GM12878 (cell line): ENCODE results near the gene PPM1N. TPM values are rescaled to one million over a fixed set of nuclear protein-coding genes. Genes with fewer than 3 reads are reported as not detected.

Source experiments
- ATAC-seq: fragments of 200-7000 bp; cut with Tn5 transposase; 3 replicates; pipeline ENCODE4 v1.9.1; 2020; ENCODE audit warnings: mild to moderate bottlenecking, moderate library complexity
- BruUV-seq: library from RNA; stranded (reverse); fragments of 400-500 nt; replicated peaks from 2 replicates; lab custom pipeline; 2021; lab: Mats Ljungman, UMichigan
- CTCF ChIA-PET: fragments of 300-600 bp; sonication (Branson Sonifier 250); formaldehyde crosslinking; extraction: SDS; loops from one replicate; lab custom pipeline; 2021; ENCODE audit warnings: inconsistent platforms; lab: Yijun Ruan, JAX
- POLR2A ChIA-PET: fragments of 350-600 bp; formaldehyde crosslinking; extraction: SDS; loops from one replicate; lab custom pipeline; 2021; ENCODE audit warnings: inconsistent platforms; lab: Charles Lee
- RAD21 ChIA-PET: fragments of 300-600 bp; sonication (Branson Sonifier 250); formaldehyde crosslinking; loops from one replicate; lab custom pipeline; 2023; ENCODE audit warnings: antibody characterized with exemption; ENCODE audit not compliant: unreplicated experiment; lab: Charles Lee
- SMC1A ChIA-PET: fragments of 300-600 bp; sonication (Branson Sonifier 250); formaldehyde crosslinking; loops from one replicate; lab custom pipeline; 2023; ENCODE audit not compliant: unreplicated experiment, uncharacterized antibody; lab: Charles Lee
- DNase-seq: peaks from one replicate; pipeline ENCODE4 v3.0.0-alpha.2; 2011; ENCODE audit warnings: low read depth, low spot score
- FAIRE-seq: peaks from 3 replicates; lab custom pipeline; 2011; peaks lifted over from hg19 to GRCh38; lab: Jason Lieb, UNC
- H2AFZ ChIP-seq: 2 replicates; pipeline ENCODE4 v1.6.0; 2011; ENCODE audit warnings: low read depth, low read length, control low read depth; ENCODE audit not compliant: control insufficient read depth
- H3K27ac ChIP-seq: 2 replicates; pipeline ENCODE4 v1.5.1; 2011; ENCODE audit warnings: control low read depth; ENCODE audit not compliant: control insufficient read depth, insufficient read depth
- H3K27me3 ChIP-seq, 2 experiments: replicated peaks in 1 of 2; 2 replicates each; pipeline versions ENCODE4 v1.6.0 to v1.6.1; 2011; ENCODE audit warnings: low read length in 1 of 2; ENCODE audit not compliant: control insufficient read depth in 2 of 2, insufficient read depth in 2 of 2
- H3K36me3 ChIP-seq, 2 experiments: 2 replicates each; pipeline ENCODE4 v1.5.1; 2011; ENCODE audit warnings: low read length in 1 of 2; ENCODE audit not compliant: control insufficient read depth in 2 of 2, insufficient read depth in 2 of 2
- H3K4me1 ChIP-seq: 2 replicates; pipeline ENCODE4 v1.6.1; 2011; ENCODE audit warnings: mild to moderate bottlenecking, low read length, moderate library complexity, mixed read lengths; ENCODE audit not compliant: control insufficient read depth, insufficient read depth
- H3K4me2 ChIP-seq: 2 replicates; pipeline ENCODE4 v1.6.0; 2011; ENCODE audit warnings: control low read depth; ENCODE audit not compliant: control insufficient read depth, insufficient read depth
- H3K4me3 ChIP-seq: fragments of 200-600 bp; sonication (generic); 2 replicates; pipeline ENCODE4 v1.5.1; 2016
- H3K79me2 ChIP-seq: 2 replicates; pipeline ENCODE4 v1.6.0; 2011; ENCODE audit warnings: low read length; ENCODE audit not compliant: control insufficient read depth, insufficient read depth
- H3K9ac ChIP-seq: 2 replicates; pipeline ENCODE4 v1.8.0; 2011; ENCODE audit warnings: low read length, control low read depth, mixed read lengths; ENCODE audit not compliant: control insufficient read depth, insufficient read depth
- H3K9me3 ChIP-seq: replicated peaks from 3 replicates; pipeline ENCODE4 v1.5.1; 2011; ENCODE audit warnings: mild to moderate bottlenecking, low read length; ENCODE audit not compliant: control insufficient read depth, insufficient read depth
- H4K20me1 ChIP-seq: 2 replicates; pipeline ENCODE4 v1.6.0; 2011; ENCODE audit not compliant: control insufficient read depth, insufficient read depth
- CBFB ChIP-seq: IDR thresholded peaks from 2 replicates; pipeline ENCODE4 v1.6.1; 2016; ENCODE audit warnings: antibody characterized with exemption, low read depth
- CEBPB ChIP-seq, 2 experiments: fragments of 150-350 bp in 1 of 2; IDR thresholded peaks; 2 replicates each; pipeline ENCODE4 v1.6.1; 2012 to 2014; ENCODE audit warnings: low read depth in 2 of 2, low read length in 2 of 2, borderline replicate concordance in 1 of 2, inconsistent platforms in 1 of 2
- CEBPZ ChIP-seq: fragments of 150-350 bp; IDR thresholded peaks from 2 replicates; pipeline ENCODE4 v1.6.1; 2016; ENCODE audit warnings: low read depth, low read length
- CUX1 ChIP-seq: IDR thresholded peaks from 2 replicates; pipeline ENCODE4 v1.6.1; 2012; ENCODE audit warnings: improper control_type of control experiment, low read depth, low read length; ENCODE audit not compliant: insufficient replicate concordance
- HDAC6 ChIP-seq: fragments of 200-600 bp; sonication (generic); IDR thresholded peaks from one replicate; pipeline ENCODE4 v1.8.0; 2017; ENCODE audit warnings: antibody characterized with exemption; ENCODE audit not compliant: unreplicated experiment
- PKNOX1 ChIP-seq: fragments of 450-650 bp; IDR thresholded peaks from 2 replicates; pipeline ENCODE4 v1.6.1; 2016; ENCODE audit warnings: mild to moderate bottlenecking
- RB1 ChIP-seq: fragments of 450-650 bp; formaldehyde crosslinking; IDR thresholded peaks from 2 replicates; pipeline ENCODE4 v1.6.1; 2017; ENCODE audit warnings: mild to moderate bottlenecking, borderline replicate concordance
- RELA ChIP-seq: fragments of 450-650 bp; IDR thresholded peaks from 2 replicates; pipeline ENCODE4 v1.8.0; 2014; ENCODE audit warnings: borderline replicate concordance; ENCODE audit not compliant: partially characterized antibody
- SKIL ChIP-seq: fragments of 450-650 bp; IDR thresholded peaks from 2 replicates; pipeline ENCODE4 v1.6.1; 2017; ENCODE audit warnings: mild to moderate bottlenecking, low read depth, inconsistent platforms; ENCODE audit not compliant: poor library complexity, severe bottlenecking
- WGBS: methylation state at CpG from one replicate; pipeline ENCODE4 v1.1.6; 2016; ENCODE audit warnings: low lambda C conversion rate; ENCODE audit not compliant: insufficient replicate concordance, insufficient coverage; ENCODE audit errors: missing lambda C conversion rate; 5-methylcytosine and 5-hydroxymethylcytosine counted together
- in situ Hi-C: fragments of 300-500 bp; cut with MboI; formaldehyde crosslinking; loops from 9 replicates; pipeline ENCODE4 v1.14.3; 2018; ENCODE audit warnings: mixed read lengths
- intact Hi-C: fragments of 100-400 bp; cut with micrococcal nuclease; formaldehyde crosslinking; loops from one replicate; pipeline ENCODE4 v1.14.2; 2022; ENCODE audit not compliant: unreplicated experiment
- polyA plus RNA-seq, 11 experiments: library from polyadenylated mRNA; depleted of rRNA in 4 of 11; unstranded in 6 of 11; stranded (reverse) in 5 of 11; fragments of >200 nt; fragmentation: Nextera tagmentation in 4 of 11; fragmentation: Illumina TruSeq in 1 of 11; extraction: Ambion mirVana in 4 of 11; extraction: Trizol in 1 of 11; gene quantifications; 1 replicate in 1 of 11; 2 replicates in 10 of 11; pipeline versions ENCODE4 v1.2.1 to v1.2.3, GENCODE V29; 2011 to 2016; ENCODE audit warnings: inconsistent platforms in 2 of 11, missing spikeins in 2 of 11, low read depth in 1 of 11
- total RNA-seq, 4 experiments: library from RNA; depleted of rRNA in 3 of 4; stranded (reverse); fragments of >200 nt in 3 of 4; fragmentation: Illumina TruSeq in 1 of 4; extraction: Trizol in 1 of 4; gene quantifications; 2 replicates each; pipeline versions ENCODE4 v1.2.1 to v1.2.3, GENCODE V29; 2013 to 2021

PPM1N gene
- total and polyA plus RNA-seq, 10 of the 15 experiments (the other 5 are each of a cell fraction or from before 2014, with no cell fraction given): 1.6 to 5.4 (median 3.7) TPM

GRCh38 chr19:45471111-45471930, 26.9 kb upstream of the PPM1N start:
- Histone ChIP-seq H3K4me1 (peaks cover 14% of the 10 kb centered on the region), H3K79me2 (no peaks in the 10 kb centered on the region), H3K27ac (no peak overlapping the region), H3K4me3 (no peak overlapping the region), H3K4me2 (no peak overlapping the region), H3K36me3 (no peaks in the 10 kb centered on the region), H4K20me1 (peaks cover 3% of the 10 kb centered on the region; the same call in 1 of the 2 replicates), H3K9ac (no peak overlapping the region), H3K27me3 (peaks cover 0 to 2% of the 10 kb centered on the region in 2 experiments; a peak in 2 of 4 replicates), H3K9me3 (no peaks in the 10 kb centered on the region), H2AFZ (no peak overlapping the region)
- in situ Hi-C loops: loop anchor here (25.0 kb wide), 1 partner anchor 1709 kb away; the partner anchor contains the start of gene SMG9
- DNase-seq: no peak
- FAIRE-seq: no peak
- BruUV-seq: no TSS peak
- WGBS: 75% methylated on average over 16 of the region's 16 CpGs
- POLR2A ChIA-PET: no interaction called here
- CTCF ChIA-PET: interaction anchor here (0.8 to 1.6 kb wide), 4 partner anchors 7 to 40 kb away, joined by 3 to 7 read pairs (median 4); no protein-coding TSS in a partner anchor
- SMC1A ChIA-PET: interaction anchor here (0.6 to 1.3 kb wide), 2 partner anchors 14 to 32 kb away, joined by 3 to 4 read pairs; no protein-coding TSS in a partner anchor
- RAD21 ChIA-PET: interaction anchor here (1.2 kb wide), 1 partner anchor 32 kb away, joined by 3 read pairs; no protein-coding TSS in a partner anchor
- intact Hi-C loops: loop anchor here (10.0 kb wide), 1 partner anchor 397 kb away; the partner anchor contains the start of genes GEMIN7 and ZNF296
- no peak for ATAC-seq
- no peak for TF ChIP-seq PKNOX1
- TF ChIP-seq CUX1: no peak
- TF ChIP-seq CEBPZ: no peak
- TF ChIP-seq CEBPB (IDR thresholded peaks at IDR 0.05; ENCODE audit: borderline replicate concordance in 1 of 2, low read depth in 2 of 2, low read length in 2 of 2): no peak
- TF ChIP-seq SKIL: no peak
- TF ChIP-seq HDAC6: no peak
- no peak for TF ChIP-seq RB1
- no peak for TF ChIP-seq CBFB
- no peak for TF ChIP-seq RELA
